ES-I3 (cell line): ENCODE measurements around the gene NHERF2.

Experiments used
- H3K36me3 ChIP-seq: 2 replicates; pipeline ENCODE4 v1.6.1; 2013; ENCODE audit warnings: mild to moderate bottlenecking, low read length, control low read depth, moderate library complexity; ENCODE audit not compliant: insufficient read depth
- H3K4me1 ChIP-seq: 2 replicates; pipeline ENCODE4 v1.6.1; 2013; ENCODE audit warnings: mild to moderate bottlenecking, control low read depth, low read length; ENCODE audit not compliant: insufficient read depth
- H3K9ac ChIP-seq: 2 replicates; pipeline ENCODE4 v1.6.1; 2013; ENCODE audit warnings: low read depth, mild to moderate bottlenecking, low read length, moderate library complexity
- H3K9me3 ChIP-seq: 2 replicates; pipeline ENCODE4 v1.6.1; 2013; ENCODE audit warnings: mild to moderate bottlenecking, low read length, moderate library complexity; ENCODE audit not compliant: control insufficient read depth, insufficient read depth

NHERF2 gene

GRCh38 chr16:2026461-2027023 lies at the start of gene NHERF2:
Gene NHERF2 (plus strand): TSS chr16:2026902. CDS start chr16:2027006, 104 bp downstream.
- Histone ChIP-seq H3K36me3 (no peaks in the 10 kb centered on the region; the same call in 1 of the 2 replicates), H3K9ac (peak within 1 kb of the TSS; percentile 49; the same call in 1 of the 2 replicates), H3K4me1 (peaks cover 6% of the 10 kb centered on the region; the same call in 1 of the 2 replicates), H3K9me3 (no peaks in the 10 kb centered on the region)

GRCh38 chr16:1976951-1977874 lies 49.5 kb upstream of the NHERF2 start:
- Histone ChIP-seq H3K9me3 (no peaks in the 10 kb centered on the region), H3K36me3 (no peaks in the 10 kb centered on the region), H3K4me1 (peaks cover 6% of the 10 kb centered on the region; the same call in 1 of the 2 replicates), H3K9ac (no peak overlapping the region)

- Histone ChIP-seq H3K4me1 (peaks cover 7% of the 10 kb centered on the region; the same call in 1 of the 2 replicates), H3K9ac (no peak overlapping the region), H3K9me3 (no peaks in the 10 kb centered on the region), H3K36me3 (no peaks in the 10 kb centered on the region)
Measured at GRCh38 chr16:1977875-1978268, 48.8 kb upstream of the NHERF2 start.

DNA sequence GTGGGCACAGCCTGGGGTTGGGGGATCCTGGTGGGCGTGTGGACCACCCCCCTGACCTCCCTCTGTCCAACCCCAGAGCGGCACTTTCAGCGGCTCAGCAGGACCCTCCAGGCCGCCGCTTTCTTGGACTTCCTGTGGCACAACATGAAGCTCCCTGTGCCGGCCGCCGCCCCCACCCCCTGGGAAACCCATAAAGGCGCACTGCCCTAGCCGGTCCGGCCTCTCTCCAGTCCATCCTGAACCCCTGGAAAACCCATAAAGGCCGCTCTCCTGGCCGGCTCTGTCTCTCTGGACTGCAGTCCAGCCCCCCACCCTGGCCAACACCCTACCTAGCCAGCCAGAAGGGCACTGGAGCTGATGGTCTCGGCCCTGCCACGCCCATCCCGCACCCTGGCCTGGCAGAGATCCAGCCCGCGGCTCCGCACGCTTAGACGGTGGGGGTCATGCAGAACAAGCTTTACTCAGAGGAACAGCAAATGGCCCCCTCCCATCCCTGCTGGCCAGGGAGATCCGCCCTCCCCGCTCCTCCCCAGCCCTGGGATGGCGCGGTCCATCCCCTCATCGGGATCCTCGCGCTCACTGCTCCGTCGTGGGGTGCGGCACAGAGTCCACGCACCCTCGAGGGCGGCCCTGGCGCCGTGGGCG lies 48.1 kb upstream of the NHERF2 start:
- peaks cover 11% of the 10 kb centered on the region; the same call in 1 of the 2 replicates for H3K4me1 ChIP-seq
- no peaks in the 10 kb centered on the region for H3K9me3 ChIP-seq
- H3K9ac ChIP-seq, result peak overlapping the region; percentile 58; the same call in 1 of the 2 replicates
- no peaks in the 10 kb centered on the region for H3K36me3 ChIP-seq

DNA sequence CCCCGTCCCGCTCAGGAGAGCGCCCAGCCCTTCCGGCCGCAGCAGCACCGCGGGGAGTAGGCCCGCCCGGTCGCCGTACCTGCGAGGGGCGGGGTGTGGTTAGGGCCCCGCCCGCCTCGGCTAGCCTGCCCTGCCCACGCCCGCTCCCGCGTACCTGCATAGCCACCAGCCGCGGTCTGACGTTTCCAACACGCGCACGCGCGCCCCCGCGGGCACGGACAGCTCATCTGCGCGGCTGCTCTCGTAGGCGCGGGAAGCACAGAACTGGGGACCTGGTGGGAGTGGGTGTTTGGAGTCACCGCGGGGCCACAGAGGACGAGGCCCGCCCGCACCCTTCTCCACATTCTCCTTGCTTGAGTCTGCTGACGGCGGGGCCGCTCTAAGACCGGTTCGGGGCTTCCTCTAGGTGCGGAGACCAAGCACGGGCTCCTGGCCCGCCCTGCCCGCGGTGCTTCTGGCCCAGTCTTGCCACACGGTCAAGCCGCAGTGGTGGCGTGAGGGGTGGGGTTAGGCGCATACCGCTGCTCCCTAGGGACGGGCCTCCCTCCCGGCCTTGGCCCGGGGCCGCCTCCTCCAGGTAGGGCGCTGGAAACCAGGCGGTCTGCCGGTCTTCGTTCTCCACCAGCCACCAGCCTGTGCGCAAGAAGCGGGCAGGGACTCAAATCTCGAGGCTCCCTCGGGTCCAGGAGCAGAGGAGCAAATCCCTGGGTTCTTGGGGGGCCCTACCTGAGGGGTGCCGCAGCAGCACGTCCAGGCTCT lies 47.3 kb upstream of the NHERF2 start:
- peak overlapping the region; percentile 58 for H3K9ac ChIP-seq
- no peaks in the 10 kb centered on the region for H3K9me3 ChIP-seq
- peaks cover 11% of the 10 kb centered on the region; the same call in 1 of the 2 replicates for H3K4me1 ChIP-seq
- no peaks in the 10 kb centered on the region for H3K36me3 ChIP-seq

- H3K9ac ChIP-seq, result peak overlapping the region; percentile 58; the same call in 1 of the 2 replicates
- no peaks in the 10 kb centered on the region for H3K9me3 ChIP-seq
Measured at GRCh38 chr16:1980030-1980769, 46.5 kb upstream of the NHERF2 start.

DNA sequence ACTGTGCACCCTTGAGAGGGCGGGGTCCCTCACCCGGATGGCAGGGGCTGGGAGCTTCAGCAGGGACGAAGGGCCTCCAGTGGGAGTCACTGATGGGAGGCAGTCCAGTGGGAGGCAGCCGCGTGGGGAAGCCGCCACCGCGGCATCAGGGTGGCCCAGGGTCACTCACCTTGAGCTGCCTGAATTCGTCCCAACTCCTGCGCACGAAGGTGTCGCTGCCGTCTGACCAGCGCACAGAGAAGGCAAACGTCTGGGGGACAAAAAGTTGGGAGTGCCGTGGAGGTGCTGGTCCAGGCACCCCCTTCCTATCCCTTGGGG lies 46.0 kb upstream of the NHERF2 start:
- H3K4me1 ChIP-seq, result peaks cover 15% of the 10 kb centered on the region
- H3K9me3 ChIP-seq, result no peaks in the 10 kb centered on the region
- H3K36me3 ChIP-seq, result no peaks in the 10 kb centered on the region
- H3K9ac ChIP-seq, result no peak overlapping the region

More at GRCh38 chr16:1980030-1980769, 46.5 kb upstream of the NHERF2 start:
- peaks cover 14% of the 10 kb centered on the region for H3K4me1 ChIP-seq
- H3K36me3 ChIP-seq, result no peaks in the 10 kb centered on the region

GRCh38 chr16:1981398-1981836 lies 45.3 kb upstream of the NHERF2 start, which contains the start of gene NOXO1:
Gene NOXO1 (minus strand): TSS chr16:1981469. CDS start chr16:1981179, 290 bp downstream.
- peaks cover 15% of the 10 kb centered on the region for H3K4me1 ChIP-seq
- peak within 1 kb of the TSS; percentile 58; the same call in 1 of the 2 replicates for H3K9ac ChIP-seq
- no peaks in the 10 kb centered on the region for H3K9me3 ChIP-seq
- peaks cover 3% of the 10 kb centered on the region; the same call in 1 of the 2 replicates for H3K36me3 ChIP-seq

DNA sequence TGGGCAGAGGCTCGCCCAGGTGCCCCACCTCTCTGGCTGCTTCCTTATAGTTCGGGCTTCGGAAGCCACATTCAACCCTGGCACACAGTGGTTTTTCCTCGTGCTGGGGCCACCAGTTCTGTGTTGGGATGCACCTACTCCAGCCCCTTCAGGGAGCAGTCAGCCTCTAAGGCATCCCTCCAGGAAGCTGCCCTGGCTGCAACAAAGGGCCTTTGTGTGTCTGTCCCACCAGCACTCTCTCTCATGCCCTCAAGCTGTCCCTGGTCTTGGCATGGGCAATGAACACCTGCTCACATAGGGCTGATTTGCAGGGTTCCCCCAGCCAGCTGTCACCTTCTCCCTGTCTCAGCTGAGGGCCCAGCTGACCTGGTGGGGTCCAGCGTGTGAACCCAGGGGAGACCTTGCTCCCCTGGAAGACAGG lies 44.7 kb upstream of the NHERF2 start:
- Histone ChIP-seq H3K4me1 (peaks cover 15% of the 10 kb centered on the region), H3K9ac (no peak overlapping the region), H3K36me3 (peaks cover 3% of the 10 kb centered on the region; the same call in 1 of the 2 replicates), H3K9me3 (no peaks in the 10 kb centered on the region)

GRCh38 chr16:1982991-1983543 lies 43.6 kb upstream of the NHERF2 start:
- H3K9me3 ChIP-seq, result no peaks in the 10 kb centered on the region
- peaks cover 3% of the 10 kb centered on the region; the same call in 1 of the 2 replicates for H3K36me3 ChIP-seq
- peak overlapping the region; percentile 66; the same call in 1 of the 2 replicates for H3K9ac ChIP-seq
- H3K4me1 ChIP-seq, result peaks cover 15% of the 10 kb centered on the region

GRCh38 chr16:1983544-1984346 lies 43.0 kb upstream of the NHERF2 start, which contains the start of gene GFER:
Gene GFER (plus strand): TSS chr16:1984193. CDS start chr16:1984219, 26 bp downstream.
- H3K9me3 ChIP-seq, result no peaks in the 10 kb centered on the region
- peak within 1 kb of the TSS; percentile 66 for H3K9ac ChIP-seq
- peaks cover 3% of the 10 kb centered on the region; the same call in 1 of the 2 replicates for H3K36me3 ChIP-seq
- H3K4me1 ChIP-seq, result peaks cover 15% of the 10 kb centered on the region
